H9 (cell line): ENCODE measurements around the gene ZCWPW1. TPM values are rescaled to one million over a fixed set of nuclear protein-coding genes. Genes with fewer than 3 reads are reported as not detected.
"Not testable (repeated sequence)": the region's sequence is repeated elsewhere in the genome, so short reads cannot be mapped to it uniquely, and the experiment has no call there.

Experiments
- DNase-seq: peaks from one replicate; pipeline ENCODE4 v3.0.0-alpha.2; 2017
- H2AFZ ChIP-seq: one replicate; pipeline ENCODE4 v1.6.1; 2013; ENCODE audit warnings: mild to moderate bottlenecking, low read length, control low read depth, moderate library complexity
- H2AK5ac ChIP-seq: 2 replicates; pipeline ENCODE4 v1.6.1; 2013; ENCODE audit warnings: low read length, control low read depth, mixed read lengths; ENCODE audit not compliant: insufficient read length
- H2BK120ac ChIP-seq: one replicate; pipeline ENCODE4 v1.6.1; 2013; ENCODE audit warnings: low read depth, mild to moderate bottlenecking, low read length, control low read depth, inconsistent platforms; ENCODE audit not compliant: poor library complexity, severe bottlenecking
- H2BK12ac ChIP-seq: 2 replicates; pipeline ENCODE4 v1.6.1; 2013; ENCODE audit warnings: low read length, control low read depth, mixed read lengths, low read depth; ENCODE audit not compliant: insufficient read length
- H2BK15ac ChIP-seq: 2 replicates; pipeline ENCODE4 v1.6.1; 2013; ENCODE audit warnings: low read depth, low read length, control low read depth
- H2BK20ac ChIP-seq: one replicate; pipeline ENCODE4 v1.6.1; 2013; ENCODE audit warnings: low read depth, mild to moderate bottlenecking, low read length, control low read depth, inconsistent platforms; ENCODE audit not compliant: poor library complexity, severe bottlenecking
- H2BK5ac ChIP-seq: 2 replicates; pipeline ENCODE4 v1.6.1; 2013; ENCODE audit warnings: low read length, control low read depth, mixed read lengths; ENCODE audit not compliant: insufficient read length
- H3K14ac ChIP-seq: 2 replicates; pipeline ENCODE4 v1.6.1; 2013; ENCODE audit warnings: low read length, control low read depth; ENCODE audit not compliant: insufficient read depth
- H3K18ac ChIP-seq: 2 replicates; pipeline ENCODE4 v1.6.1; 2013; ENCODE audit warnings: low read depth, mild to moderate bottlenecking, mixed read lengths, low read length, control low read depth; ENCODE audit not compliant: insufficient read length
- H3K23ac ChIP-seq: 2 replicates; pipeline ENCODE4 v1.6.1; 2013; ENCODE audit warnings: low read length, control low read depth, mixed read lengths, low read depth; ENCODE audit not compliant: insufficient read length
- H3K23me2 ChIP-seq: 2 replicates; pipeline ENCODE4 v1.6.1; 2013; ENCODE audit warnings: low read depth, mild to moderate bottlenecking, mixed read lengths, low read length, control low read depth; ENCODE audit not compliant: insufficient read length, poor library complexity, severe bottlenecking
- H3K27ac ChIP-seq: 2 replicates; pipeline ENCODE4 v1.5.1; 2013; ENCODE audit warnings: low read length, control low read depth, mixed read lengths, low read depth; ENCODE audit not compliant: insufficient read length
- H3K27me3 ChIP-seq: 2 replicates; pipeline ENCODE4 v1.6.1; 2013; ENCODE audit warnings: low read length, control low read depth, inconsistent platforms; ENCODE audit not compliant: insufficient read depth
- H3K4ac ChIP-seq: 2 replicates; pipeline ENCODE4 v1.6.1; 2013; ENCODE audit warnings: low read depth, mild to moderate bottlenecking, control low read depth, inconsistent platforms, low read length, moderate library complexity
- H3K4me1 ChIP-seq: 2 replicates; pipeline ENCODE4 v1.6.1; 2013; ENCODE audit warnings: low read length, control low read depth, inconsistent platforms; ENCODE audit not compliant: insufficient read depth
- H3K4me2 ChIP-seq: 2 replicates; pipeline ENCODE4 v1.6.1; 2013; ENCODE audit warnings: low read length, control low read depth, mixed read lengths; ENCODE audit not compliant: insufficient read length, insufficient read depth
- H3K56ac ChIP-seq: 2 replicates; pipeline ENCODE4 v1.6.1; 2013; ENCODE audit warnings: low read depth, mild to moderate bottlenecking, mixed read lengths, low read length, control low read depth; ENCODE audit not compliant: insufficient read length
- H3K79me1 ChIP-seq: 2 replicates; pipeline ENCODE4 v1.6.1; 2013; ENCODE audit warnings: low read depth, mild to moderate bottlenecking, moderate library complexity, low read length, control low read depth, inconsistent platforms; ENCODE audit not compliant: insufficient read depth, poor library complexity, severe bottlenecking
- H3K79me2 ChIP-seq: 2 replicates; pipeline ENCODE4 v1.6.1; 2013; ENCODE audit warnings: low read length, control low read depth, inconsistent platforms; ENCODE audit not compliant: insufficient read depth
- H3K9ac ChIP-seq: 2 replicates; pipeline ENCODE4 v1.6.1; 2013; ENCODE audit warnings: low read length, control low read depth, mixed read lengths; ENCODE audit not compliant: insufficient read length; ENCODE audit errors: extremely low read depth
- H3K9me3 ChIP-seq: one replicate; pipeline ENCODE4 v1.6.1; 2013; ENCODE audit warnings: low read depth, low read length, inconsistent platforms; ENCODE audit not compliant: control insufficient read depth
- H3T11ph ChIP-seq: one replicate; pipeline ENCODE4 v1.6.1; 2013; ENCODE audit warnings: mild to moderate bottlenecking, low read length, control low read depth, inconsistent platforms
- H4K20me1 ChIP-seq: one replicate; pipeline ENCODE4 v1.6.1; 2013; ENCODE audit not compliant: control insufficient read depth, insufficient read length, insufficient read depth
- H4K5ac ChIP-seq: 2 replicates; pipeline ENCODE4 v1.6.1; 2013; ENCODE audit warnings: low read depth, mild to moderate bottlenecking, mixed read lengths, low read length, control low read depth; ENCODE audit not compliant: insufficient read length
- H4K8ac ChIP-seq: replicated peaks from 2 replicates; pipeline ENCODE4 v1.6.1; 2013; ENCODE audit warnings: low read length, control low read depth, mixed read lengths, low read depth; ENCODE audit not compliant: insufficient read length
- H4K91ac ChIP-seq: 2 replicates; pipeline ENCODE4 v1.6.1; 2013; ENCODE audit warnings: low read depth, mild to moderate bottlenecking, moderate library complexity, mixed read lengths, low read length, control low read depth; ENCODE audit not compliant: insufficient read length
- H3K27ac Mint-ChIP-seq, 3 experiments: 2 replicates in 2 of 3; 3 replicates in 1 of 3; pipeline ENCODE4 v1.8.0; 2020 to 2021; ENCODE audit warnings: mixed read lengths in 3 of 3, mild to moderate bottlenecking in 1 of 3, moderate library complexity in 1 of 3
- H3K27me3 Mint-ChIP-seq: 2 replicates; pipeline ENCODE4 v1.8.0; 2021; ENCODE audit warnings: low read depth, mild to moderate bottlenecking, moderate library complexity, mixed read lengths
- H3K36me3 Mint-ChIP-seq, 3 experiments: 2 replicates in 2 of 3; 3 replicates in 1 of 3; pipeline ENCODE4 v1.8.0; 2020 to 2021; ENCODE audit warnings: low read depth in 3 of 3, mixed read lengths in 3 of 3; ENCODE audit not compliant: insufficient read depth in 1 of 3
- H3K4me1 Mint-ChIP-seq, 2 experiments: 2 replicates each; pipeline ENCODE4 v1.8.0; 2020; ENCODE audit warnings: mixed read lengths in 2 of 2
- H3K4me3 Mint-ChIP-seq, 2 experiments: 2 replicates in 1 of 2; 3 replicates in 1 of 2; pipeline ENCODE4 v1.8.0; 2020 to 2021; ENCODE audit warnings: mild to moderate bottlenecking in 2 of 2, mixed read lengths in 2 of 2, moderate library complexity in 1 of 2
- H3K9me3 Mint-ChIP-seq, 2 experiments: 2 replicates in 1 of 2; 3 replicates in 1 of 2; pipeline ENCODE4 v1.8.0; 2020; ENCODE audit warnings: mild to moderate bottlenecking in 2 of 2, mixed read lengths in 2 of 2, moderate library complexity in 1 of 2
- WGBS: extraction: QIAGEN DNeasy Blood & Tissue Kit; methylation state at CpG from one replicate; pipeline ENCODE4 v1.1.7; 2013; ENCODE audit warnings: missing lambda C conversion rate, low lambda C conversion rate, mixed read lengths; ENCODE audit not compliant: insufficient read length; ENCODE audit errors: extremely low coverage; 5-methylcytosine and 5-hydroxymethylcytosine counted together
- total RNA-seq: library from RNA; stranded (reverse); gene quantifications from 2 replicates; pipeline ENCODE4 v1.2.1, GENCODE V29; 2021

The ZCWPW1 gene
- total RNA-seq, 1 experiment from 2014 or later = 1.1 TPM

GRCh38 chr7:100381531-100382233, 46.8 kb downstream of the ZCWPW1 start:
- not testable (repeated sequence) for H3K27me3 ChIP-seq, H3K23me2 ChIP-seq, H4K91ac ChIP-seq, H4K20me1 ChIP-seq, H3K4me2 ChIP-seq, H2BK120ac ChIP-seq, H2AFZ ChIP-seq, H3K27ac Mint-ChIP-seq, H3K9ac ChIP-seq, H4K8ac ChIP-seq, H2BK20ac ChIP-seq, H3K27me3 Mint-ChIP-seq, H3K79me2 ChIP-seq, H4K5ac ChIP-seq, H3K4me1 Mint-ChIP-seq, H3T11ph ChIP-seq, H2BK12ac ChIP-seq, H3K23ac ChIP-seq, H2AK5ac ChIP-seq, DNase-seq, H3K9me3 Mint-ChIP-seq, H3K79me1 ChIP-seq, H2BK5ac ChIP-seq, H3K4me1 ChIP-seq, H2BK15ac ChIP-seq, H3K4ac ChIP-seq, H3K27ac ChIP-seq, H3K56ac ChIP-seq, H3K4me3 Mint-ChIP-seq, H3K14ac ChIP-seq, H3K18ac ChIP-seq, H3K9me3 ChIP-seq, H3K36me3 Mint-ChIP-seq
- WGBS = no CpG with 5 or more reads among the region's 49 CpGs
